CD4-positive, alpha-beta memory T cell (primary cell): ENCODE measurements around the gene TELO2. TPM values are rescaled to one million over a fixed set of nuclear protein-coding genes. Genes with fewer than 3 reads are reported as not detected.
A peak's percentile ranks its signal among the peaks of the same experiment; 100 is the strongest.

Experiments used
- CTCF ChIA-PET: fragments of 350-600 bp; sonication (Branson Sonifier 250); formaldehyde crosslinking; loops from one replicate; lab custom pipeline; 2021; ENCODE audit warnings: inconsistent platforms; ENCODE audit not compliant: partially characterized antibody; lab: Charles Lee
- POLR2A ChIA-PET: fragments of 350-600 bp; sonication (Branson Sonifier 250); formaldehyde crosslinking; loops from one replicate; lab custom pipeline; 2021; ENCODE audit not compliant: partially characterized antibody; lab: Charles Lee
- DNase-seq, 5 donors: peaks; one replicate each; pipeline versions ENCODE4 v3.0.0 to v3.0.0-alpha.2; 2020 to 2022; ENCODE audit warnings: mixed read lengths in 1 of 5
- H3K27ac ChIP-seq: one replicate; pipeline ENCODE4 v1.7.0; 2013; ENCODE audit warnings: low read depth, low read length
- H3K27me3 ChIP-seq: 2 replicates; pipeline ENCODE4 v1.7.0; 2013; ENCODE audit warnings: mild to moderate bottlenecking, low read length, moderate library complexity; ENCODE audit not compliant: insufficient read depth
- H3K36me3 ChIP-seq: 2 replicates; pipeline ENCODE4 v1.7.0; 2013; ENCODE audit warnings: mild to moderate bottlenecking, low read length, moderate library complexity; ENCODE audit not compliant: insufficient read depth
- H3K4me1 ChIP-seq: 2 replicates; pipeline ENCODE4 v1.7.0; 2013; ENCODE audit warnings: mild to moderate bottlenecking, low read length, moderate library complexity; ENCODE audit not compliant: insufficient read depth
- H3K4me3 ChIP-seq, 2 donors: one replicate each; pipeline ENCODE4 v1.7.0; 2013; ENCODE audit warnings: low read length in 2 of 2, mild to moderate bottlenecking in 1 of 2
- H3K9me3 ChIP-seq, 2 donors: one replicate each; pipeline ENCODE4 v1.7.0; 2013; ENCODE audit warnings: low read length in 2 of 2, control low read depth in 1 of 2; ENCODE audit not compliant: control insufficient read depth in 1 of 2
- H3K27ac Mint-ChIP-seq, 7 donors: one replicate each; pipeline ENCODE4 v1.8.0; 2020 to 2021; ENCODE audit warnings: mixed read lengths in 7 of 7, mild to moderate bottlenecking in 6 of 7, inconsistent platforms in 3 of 7, moderate library complexity in 3 of 7
- H3K27me3 Mint-ChIP-seq, 2 donors: one replicate each; pipeline ENCODE4 v1.8.0; 2020 to 2021; ENCODE audit warnings: mixed read lengths in 2 of 2
- H3K36me3 Mint-ChIP-seq, 2 donors: one replicate each; pipeline ENCODE4 v1.8.0; 2020 to 2021; ENCODE audit warnings: mixed read lengths in 2 of 2, inconsistent platforms in 1 of 2, mild to moderate bottlenecking in 1 of 2
- H3K4me1 Mint-ChIP-seq, 4 donors: one replicate each; pipeline ENCODE4 v1.8.0; 2020 to 2021; ENCODE audit warnings: mixed read lengths in 4 of 4, mild to moderate bottlenecking in 1 of 4
- H3K4me3 Mint-ChIP-seq, 8 donors: one replicate each; pipeline ENCODE4 v1.8.0; 2020 to 2021; ENCODE audit warnings: mixed read lengths in 8 of 8, mild to moderate bottlenecking in 7 of 8, moderate library complexity in 6 of 8, inconsistent platforms in 3 of 8
- H3K9me3 Mint-ChIP-seq, 8 donors: one replicate each; pipeline ENCODE4 v1.8.0; 2020 to 2021; ENCODE audit warnings: mixed read lengths in 8 of 8, mild to moderate bottlenecking in 5 of 8, inconsistent platforms in 3 of 8, moderate library complexity in 1 of 8
- intact Hi-C: fragments of 100-400 bp; cut with micrococcal nuclease; formaldehyde crosslinking; loops from one replicate; pipeline ENCODE4 v1.15.1; 2023
- polyA plus RNA-seq, 2 donors: library from polyadenylated mRNA; unstranded; fragments of 300-500 nt; fragmentation: Illumina TruSeq; gene quantifications; one replicate each; pipeline ENCODE4 v1.2.3, GENCODE V29; 2021
- total RNA-seq, 2 experiments: library from RNA; stranded (reverse); gene quantifications; one replicate each; pipeline ENCODE4 v1.2.3, GENCODE V29; 2021

The TELO2 gene
- total and polyA plus RNA-seq, 4 experiments from 2014 or later = 11.3 to 56.0 (median 34.9) TPM

- peaks cover 16% of the 10 kb centered on the region for H3K36me3 ChIP-seq
- POLR2A ChIA-PET = interaction anchor here (1.3 to 2.6 kb wide), 4 partner anchors 10 to 21 kb away, joined by 5 to 15 read pairs (median 7); no protein-coding TSS in a partner anchor
- no peak for DNase-seq
- H3K27ac ChIP-seq = no peak overlapping the region
- Mint-ChIP-seq H3K9me3 (peaks cover 0 to 1% (median 0%) of the 10 kb centered on the region in 8 donors), H3K36me3 (peaks cover 21 to 47% of the 10 kb centered on the region in 2 donors), H3K4me1 (peaks cover 26 to 55% (median 42%) of the 10 kb centered on the region in 4 donors), H3K27me3 (no peaks in the 10 kb centered on the region), H3K27ac (peak overlapping the region in 5 of 7 donors; percentile 37 to 81 (median 64)), H3K4me3 (no peak overlapping the region)
- intact Hi-C loops = loop anchor here (2.0 kb wide), 1 partner anchor 14 kb away; no protein-coding TSS in a partner anchor
- CTCF ChIA-PET = no interaction called here
- no peaks in the 10 kb centered on the region for H3K27me3 ChIP-seq
- H3K9me3 ChIP-seq = no peaks in the 10 kb centered on the region
- peaks cover 37% of the 10 kb centered on the region for H3K4me1 ChIP-seq
- no peak overlapping the region for H3K4me3 ChIP-seq
Measured at GRCh38 chr16:1557074-1557473, 63.9 kb downstream of the TELO2 start.

GRCh38 chr16:1557576-1557975 is 64.4 kb downstream of the TELO2 start:
- H3K36me3 ChIP-seq = peaks cover 15% of the 10 kb centered on the region
- POLR2A ChIA-PET = interaction anchor here (1.2 to 2.6 kb wide), 7 partner anchors 10 to 148 kb away, joined by 3 to 15 read pairs (median 6); partner anchors contain the start of genes MAPK8IP3 and TMEM204

GRCh38 chr16:1559446-1559975 is 66.4 kb downstream of the TELO2 start:
- Histone ChIP-seq H3K27me3 (no peaks in the 10 kb centered on the region), H3K4me3 (peak overlapping the region; percentile 7 to 39), H3K27ac (peak overlapping the region; percentile 59), H3K9me3 (no peaks in the 10 kb centered on the region), H3K36me3 (peaks cover 10% of the 10 kb centered on the region), H3K4me1 (peaks cover 46% of the 10 kb centered on the region)
- Mint-ChIP-seq H3K4me3 (peak overlapping the region; percentile 61 to 93 (median 72)), H3K27me3 (no peaks in the 10 kb centered on the region), H3K27ac (peak overlapping the region; percentile 54 to 96 (median 90)), H3K4me1 (peaks cover 20 to 54% (median 32%) of the 10 kb centered on the region in 4 donors), H3K9me3 (peaks cover 0 to 1% (median 0%) of the 10 kb centered on the region in 8 donors), H3K36me3 (peaks cover 12 to 28% of the 10 kb centered on the region in 2 donors)
- intact Hi-C loops = no loop called here
- peak; percentile 46 to 74 (median 61) for DNase-seq
- POLR2A ChIA-PET = interaction anchor here (0.5 to 2.1 kb wide), 12 partner anchors 9 to 220 kb away, joined by 3 to 12 read pairs (median 4); partner anchors contain the start of genes JPT2, TELO2 and TMEM204
- CTCF ChIA-PET = interaction anchor here (1.1 to 1.3 kb wide), 2 partner anchors 14 to 21 kb away, joined by 4 read pairs; no protein-coding TSS in a partner anchor

More at GRCh38 chr16:1557576-1557975, 64.4 kb downstream of the TELO2 start:
- H3K36me3 Mint-ChIP-seq = peaks cover 16 to 44% of the 10 kb centered on the region in 2 donors
- peaks cover 42% of the 10 kb centered on the region for H3K4me1 ChIP-seq
- no peak for DNase-seq
- intact Hi-C loops = loop anchor here (2.0 kb wide), 1 partner anchor 15 kb away; no protein-coding TSS in a partner anchor
- no peaks in the 10 kb centered on the region for H3K9me3 ChIP-seq
- H3K4me3 ChIP-seq = no peak overlapping the region
- H3K27ac Mint-ChIP-seq = peak overlapping the region in 6 of 7 donors; percentile 37 to 82 (median 64)
- no peaks in the 10 kb centered on the region for H3K27me3 Mint-ChIP-seq
- no peak overlapping the region for H3K4me3 Mint-ChIP-seq
- peaks cover 24 to 60% (median 40%) of the 10 kb centered on the region in 4 donors for H3K4me1 Mint-ChIP-seq
- peaks cover 0 to 1% (median 0%) of the 10 kb centered on the region in 8 donors for H3K9me3 Mint-ChIP-seq
- no peaks in the 10 kb centered on the region for H3K27me3 ChIP-seq
- CTCF ChIA-PET = no interaction called here
- H3K27ac ChIP-seq = no peak overlapping the region

Other genes starting within 250 kb of the TELO2 start
- not detected for gene TPSD1, start 237.3 kb upstream of the TELO2 start, total RNA-seq
- gene TPSD1, start 237.3 kb upstream of the TELO2 start, polyA plus RNA-seq = not detected
- 100 to 1,000 TPM; 170 to 177 TPM for gene UBE2I, start 183.7 kb upstream of the TELO2 start, total RNA-seq
- gene UBE2I, start 183.7 kb upstream of the TELO2 start, polyA plus RNA-seq = 100 to 1,000 TPM; 100 to 106 TPM
- 10 to 100 TPM; 18.3 to 19.7 TPM for gene BAIAP3, start 159.7 kb upstream of the TELO2 start, total RNA-seq
- gene BAIAP3, start 159.7 kb upstream of the TELO2 start, polyA plus RNA-seq = 1 to 10 TPM; 1.0 to 6.7 TPM
- 10 to 100 TPM; 38.1 to 40.3 TPM for gene TSR3, start 141.5 kb upstream of the TELO2 start, total RNA-seq
- gene TSR3, start 141.5 kb upstream of the TELO2 start, polyA plus RNA-seq = 100 to 1,000 TPM in 1 of 2 donors, 10 to 100 TPM in 1; 99.0 to 116 TPM
- gene GNPTG, start 141.4 kb upstream of the TELO2 start, total RNA-seq = 10 to 100 TPM; 58.7 to 61.5 TPM
- 10 to 100 TPM; 51.8 to 53.7 TPM for gene GNPTG, start 141.4 kb upstream of the TELO2 start, polyA plus RNA-seq
- gene UNKL, start 78.7 kb upstream of the TELO2 start, total RNA-seq = 100 to 1,000 TPM; 110 to 122 TPM
- 1 to 10 TPM; 1.3 to 9.1 TPM for gene UNKL, start 78.7 kb upstream of the TELO2 start, polyA plus RNA-seq
- 1 to 10 TPM; 7.8 to 9.2 TPM for gene UQCC4, start 72.6 kb upstream of the TELO2 start, total RNA-seq
- 10 to 100 TPM; 33.2 to 44.1 TPM for gene UQCC4, start 72.6 kb upstream of the TELO2 start, polyA plus RNA-seq
- gene PERCC1, start 62.3 kb upstream of the TELO2 start, total RNA-seq = under 1 TPM; 0.49 to 0.50 TPM
- gene PERCC1, start 62.3 kb upstream of the TELO2 start, polyA plus RNA-seq = not detected
- 10 to 100 TPM; 12.1 to 14.7 TPM for gene CCDC154, start 48.8 kb upstream of the TELO2 start, total RNA-seq
- under 1 TPM in 1 of 2 donors, not detected in 1; 0.13 TPM for gene CCDC154, start 48.8 kb upstream of the TELO2 start, polyA plus RNA-seq
- gene CLCN7, start 18.3 kb upstream of the TELO2 start, total RNA-seq = 100 to 1,000 TPM; 105 to 111 TPM
- gene CLCN7, start 18.3 kb upstream of the TELO2 start, polyA plus RNA-seq = 10 to 100 TPM; 18.1 to 29.6 TPM
- gene PTX4, start 4.4 kb upstream of the TELO2 start, total RNA-seq = not detected
- gene PTX4, start 4.4 kb upstream of the TELO2 start, polyA plus RNA-seq = not detected
- 100 to 1,000 TPM; 124 to 125 TPM for gene TMEM204, start 40.3 kb downstream of the TELO2 start, total RNA-seq
- gene TMEM204, start 40.3 kb downstream of the TELO2 start, polyA plus RNA-seq = 10 to 100 TPM; 95.9 to 97.1 TPM
- 1 to 10 TPM; 5.5 to 7.3 TPM for gene IFT140, start 118.7 kb downstream of the TELO2 start, total RNA-seq
- 1 to 10 TPM; 3.3 to 3.8 TPM for gene IFT140, start 118.7 kb downstream of the TELO2 start, polyA plus RNA-seq
- gene CRAMP1, start 119.0 kb downstream of the TELO2 start, total RNA-seq = 10 to 100 TPM; 27.3 to 33.8 TPM
- gene CRAMP1, start 119.0 kb downstream of the TELO2 start, polyA plus RNA-seq = 1 to 10 TPM in 1 of 2 donors, under 1 TPM in 1; 0.55 to 5.1 TPM
- gene JPT2, start 184.9 kb downstream of the TELO2 start, total RNA-seq = 10 to 100 TPM; 38.1 to 43.1 TPM
- 10 to 100 TPM in 1 of 2 donors, 1 to 10 TPM in 1; 4.8 to 10.7 TPM for gene JPT2, start 184.9 kb downstream of the TELO2 start, polyA plus RNA-seq
- 100 to 1,000 TPM; 238 to 248 TPM for gene MAPK8IP3, start 212.8 kb downstream of the TELO2 start, total RNA-seq
- gene MAPK8IP3, start 212.8 kb downstream of the TELO2 start, polyA plus RNA-seq = 1 to 10 TPM in 1 of 2 donors, under 1 TPM in 1; 0.86 to 4.6 TPM